TTC549 (cell line): Measurements from ENCODE around the gene PLAC1.

ENCODE experiments used
- FAIRE-seq: peaks from 2 replicates; lab custom pipeline; 2012; peaks lifted over from hg19 to GRCh38; lab: Jason Lieb, UNC

PLAC1 gene

GRCh38 chrX:134580907-134581306, 77.4 kb downstream of the PLAC1 start:
- FAIRE-seq: no peak

GRCh38 chrX:134573683-134574035, 84.6 kb downstream of the PLAC1 start:
- FAIRE-seq: no peak

DNA sequence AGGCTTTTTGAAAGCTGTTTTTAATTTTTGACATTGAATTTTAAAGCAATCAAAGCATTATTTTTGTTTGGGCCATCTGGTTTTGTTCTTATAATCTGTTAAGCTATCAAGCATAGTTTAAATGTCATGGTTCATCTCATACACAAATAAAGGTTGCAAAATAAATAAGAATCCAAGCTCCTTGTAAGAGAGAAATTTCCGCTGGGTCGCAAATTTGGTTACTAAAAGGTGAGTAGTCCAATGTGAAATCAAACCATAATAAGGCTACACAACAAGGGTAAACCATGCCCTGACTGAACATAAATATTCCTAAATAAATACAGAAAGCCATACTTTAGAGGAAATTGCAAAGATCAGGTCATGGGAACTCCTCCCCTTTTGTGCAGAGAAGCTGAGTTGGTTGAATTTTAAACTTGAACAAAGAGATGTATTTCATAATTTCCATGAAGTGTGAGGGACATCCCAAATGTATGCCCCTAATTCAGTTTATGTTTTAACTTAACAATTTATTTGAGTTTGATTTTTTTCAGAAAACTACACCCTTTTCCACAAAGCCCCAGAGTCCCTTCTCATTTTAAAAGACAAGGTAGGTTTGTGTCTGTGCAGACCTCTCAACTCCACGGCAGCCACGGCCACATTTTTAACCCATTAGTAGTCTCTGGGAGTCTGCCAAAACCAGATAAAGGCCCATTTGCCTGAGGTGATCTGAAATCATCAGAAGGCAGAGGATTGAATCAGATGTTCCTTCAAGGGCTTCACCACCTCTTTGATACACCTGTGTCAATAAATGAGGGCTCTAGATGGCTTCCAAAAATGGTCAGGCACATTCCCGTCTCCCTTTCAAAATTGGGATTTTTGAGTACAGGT, 85.2 kb downstream of the PLAC1 start:
- FAIRE-seq: no peak

DNA sequence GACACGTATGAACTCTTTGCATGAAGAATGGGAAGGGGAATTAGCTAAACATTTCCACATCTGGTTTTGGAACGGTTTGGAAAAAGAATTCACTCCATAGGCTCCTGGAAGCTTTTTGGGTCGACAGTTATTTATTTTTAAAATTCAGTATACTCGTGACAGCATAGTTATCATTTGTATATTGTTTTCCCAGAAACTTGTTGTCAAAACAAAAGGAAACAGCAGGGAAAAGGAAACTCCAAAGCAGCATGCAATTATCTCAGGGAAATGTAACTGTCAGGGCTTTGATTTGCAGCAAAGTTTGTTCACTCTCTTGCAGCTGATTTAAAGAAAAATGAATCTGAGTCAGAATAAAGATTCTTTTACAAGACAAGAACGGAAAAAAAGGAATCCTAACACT, 86.5 kb downstream of the PLAC1 start:
- no peak for FAIRE-seq

- FAIRE-seq: no peak
Observed at GRCh38 chrX:134570899-134571298, 87.4 kb downstream of the PLAC1 start.

DNA sequence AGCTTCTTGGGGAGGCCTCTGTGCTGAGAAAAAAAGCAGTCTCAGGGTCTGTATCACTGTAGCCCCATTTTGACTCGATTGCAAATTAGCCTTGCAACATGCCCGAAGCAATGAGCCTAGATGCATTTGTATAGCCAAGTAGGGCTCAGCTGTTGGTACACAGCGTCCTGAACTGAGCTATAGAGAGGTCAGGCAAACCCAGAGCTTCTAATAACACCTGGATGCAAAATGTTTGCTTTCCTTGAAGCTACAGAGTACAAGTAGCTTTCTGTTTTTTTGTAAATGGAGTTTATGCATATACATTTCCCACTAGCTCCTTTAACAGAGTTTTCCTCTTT, 87.8 kb downstream of the PLAC1 start:
- no peak for FAIRE-seq

- FAIRE-seq: no peak
Observed at GRCh38 chrX:134569306-134569705, 89.0 kb downstream of the PLAC1 start.

GRCh38 chrX:134568285-134569016, 89.8 kb downstream of the PLAC1 start:
- FAIRE-seq: no peak

DNA sequence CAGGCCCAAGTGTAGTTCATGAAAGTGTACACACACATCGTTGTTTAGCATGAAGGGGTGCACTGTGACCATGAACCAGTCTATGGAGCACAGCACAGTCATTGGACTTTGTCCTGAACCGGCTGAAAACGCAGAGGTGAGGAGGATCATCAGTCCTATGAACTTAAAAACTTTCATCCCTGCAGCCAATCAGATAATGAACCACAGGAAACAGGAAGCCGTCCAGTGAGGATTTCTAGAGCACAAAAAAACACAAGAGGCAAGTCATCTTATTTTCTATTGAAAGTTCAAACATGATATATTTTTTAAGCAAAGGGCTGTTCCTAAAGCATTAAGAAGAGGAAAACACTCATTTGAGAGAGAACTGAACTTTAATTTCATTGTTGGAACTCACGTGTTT, 91.8 kb downstream of the PLAC1 start:
- FAIRE-seq: no peak

DNA sequence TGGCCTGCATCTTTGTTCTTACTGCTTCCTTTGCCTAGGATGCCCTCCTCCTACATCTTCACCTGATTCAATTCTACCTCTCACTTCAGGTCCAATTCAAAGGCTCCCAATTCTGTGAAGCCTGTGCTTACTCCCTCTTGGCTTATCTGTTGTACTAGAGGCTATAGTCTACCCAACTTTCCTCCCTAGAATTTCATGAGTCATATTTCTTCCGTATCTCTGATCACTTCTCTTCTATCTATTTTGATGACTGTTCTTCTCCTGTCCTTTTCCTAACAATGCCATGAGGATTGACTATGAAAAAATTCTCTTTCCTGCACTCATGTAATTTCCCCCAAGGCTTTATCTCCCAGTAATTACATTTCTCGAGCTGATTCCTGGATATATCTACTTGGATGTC, 96.3 kb downstream of the PLAC1 start:
- FAIRE-seq: no peak

DNA sequence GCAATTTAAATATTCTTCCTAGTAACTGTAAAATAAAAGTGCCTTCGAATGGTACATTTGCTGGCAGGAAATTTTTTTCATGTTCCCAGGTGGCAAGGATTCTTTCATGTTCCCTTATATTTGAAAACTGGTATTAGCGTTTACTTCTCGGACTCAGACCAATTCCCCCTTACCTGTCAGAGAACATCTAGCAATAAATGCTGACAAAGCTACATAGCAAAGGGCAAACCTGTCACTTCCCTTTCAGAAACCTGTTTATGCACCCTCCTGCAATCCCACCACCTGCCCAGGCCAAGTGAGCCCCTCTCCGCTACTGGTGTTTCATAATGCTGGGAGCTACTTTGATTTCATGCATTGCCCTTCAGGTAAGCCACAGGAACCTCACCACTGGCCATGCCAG, 100.1 kb downstream of the PLAC1 start:
- no peak for FAIRE-seq

GRCh38 chrX:134554291-134554690, 104.0 kb downstream of the PLAC1 start:
- FAIRE-seq: no peak

DNA sequence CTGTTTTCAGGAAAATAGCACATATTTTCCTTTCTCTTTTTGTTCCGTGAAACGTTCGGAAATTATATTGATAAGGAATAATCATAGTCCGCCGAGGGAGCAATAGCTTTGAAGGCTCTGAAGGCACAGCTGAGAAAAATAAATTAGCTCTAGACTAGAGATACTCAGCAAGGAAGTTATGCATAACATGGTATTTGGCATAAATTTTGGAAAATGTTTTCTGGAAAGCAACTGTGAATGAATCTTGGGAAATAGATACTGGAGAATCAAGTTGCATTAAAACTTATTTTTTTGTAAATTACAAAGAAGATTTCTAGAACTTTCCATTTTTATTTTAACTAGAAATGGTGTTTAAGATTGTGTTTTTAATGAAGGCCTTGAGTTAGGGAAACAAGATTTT, 105.9 kb downstream of the PLAC1 start:
- FAIRE-seq: no peak

DNA sequence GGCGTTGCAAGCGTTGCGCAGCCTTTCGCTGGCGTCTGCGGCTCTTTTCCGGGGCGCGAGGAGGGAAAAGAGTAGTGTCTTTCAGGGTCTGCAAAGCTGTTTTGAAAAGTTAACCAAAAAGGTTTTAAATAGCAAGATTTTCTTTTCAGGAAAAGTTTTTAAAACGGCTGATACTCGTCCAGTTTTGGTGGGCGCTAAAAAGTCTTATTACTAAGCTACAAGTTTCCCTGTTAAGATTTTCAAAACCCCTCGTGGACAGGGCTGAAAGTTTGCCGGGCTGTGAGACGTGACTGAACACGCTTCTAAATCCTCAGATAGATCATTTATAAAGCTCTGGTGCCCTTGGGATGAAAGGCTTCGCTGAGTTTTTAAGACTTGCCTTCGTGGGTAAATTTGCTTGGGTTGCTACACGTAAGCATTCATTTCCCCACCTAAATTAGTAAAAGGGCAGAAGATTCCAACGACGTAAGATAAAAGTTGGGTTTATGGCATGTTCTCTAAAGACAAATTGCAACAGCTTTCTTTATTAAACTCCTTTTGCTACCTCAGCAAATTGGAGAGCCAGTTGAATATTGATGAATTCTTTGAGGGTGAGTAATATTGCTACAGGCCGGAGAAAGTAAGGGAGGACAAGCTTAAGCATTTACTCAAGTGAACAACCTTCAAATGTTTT, 106.8 kb downstream of the PLAC1 start:
- no peak for FAIRE-seq

GRCh38 chrX:134548257-134549201, 109.7 kb downstream of the PLAC1 start:
- FAIRE-seq: no peak

DNA sequence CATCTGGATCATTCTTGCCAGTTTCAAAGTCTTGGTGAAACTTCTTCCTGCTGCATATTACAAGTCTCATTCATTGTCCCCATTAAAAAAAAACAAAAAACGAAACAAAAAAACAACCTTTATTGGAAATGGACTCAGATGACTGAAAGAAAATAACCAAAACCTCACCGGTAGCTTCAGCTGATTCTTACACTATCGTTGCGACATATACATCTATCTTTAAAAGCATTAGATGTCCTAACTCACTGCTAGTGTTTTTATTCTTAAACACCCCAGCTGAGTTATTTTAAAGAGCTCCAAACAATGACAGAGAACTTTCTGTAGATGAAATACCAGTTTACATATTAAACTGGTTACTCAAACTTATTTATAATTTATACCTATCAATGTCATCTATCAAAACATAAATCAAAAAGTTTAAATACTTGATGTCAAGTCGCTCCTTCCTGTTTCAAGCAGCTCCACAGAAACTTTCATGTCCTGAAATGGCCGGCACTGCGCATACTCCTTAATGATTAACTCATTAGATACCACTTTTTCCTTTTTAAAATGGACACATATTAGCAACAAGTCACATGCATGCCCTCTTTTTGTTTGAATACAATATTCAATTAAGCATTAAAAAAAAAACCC, 111.1 kb downstream of the PLAC1 start:
- FAIRE-seq: no peak

DNA sequence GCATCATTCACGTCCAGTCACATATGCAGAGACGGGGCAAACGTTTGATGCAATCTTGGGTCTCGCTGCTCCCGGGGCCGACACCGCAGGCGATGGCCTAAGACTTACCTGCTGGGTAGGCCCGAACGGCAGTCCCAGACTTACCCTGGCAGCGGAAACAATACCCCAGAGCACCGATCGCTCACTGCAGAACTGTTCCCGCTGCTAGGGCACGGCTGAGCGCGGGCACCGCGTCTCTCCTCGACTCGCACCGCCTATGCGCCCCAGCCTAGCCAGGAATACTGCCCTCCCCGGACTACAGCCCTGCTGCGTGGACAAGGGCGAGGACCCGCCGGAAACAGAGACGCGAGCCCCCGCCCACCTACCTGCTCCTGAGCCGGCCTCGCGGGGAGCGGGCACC, 112.1 kb downstream of the PLAC1 start:
- FAIRE-seq: no peak

- FAIRE-seq: no peak
Observed at GRCh38 chrX:134545510-134545909, 112.8 kb downstream of the PLAC1 start.

- no peak for FAIRE-seq
Observed at GRCh38 chrX:134544513-134545151, 113.6 kb downstream of the PLAC1 start.

DNA sequence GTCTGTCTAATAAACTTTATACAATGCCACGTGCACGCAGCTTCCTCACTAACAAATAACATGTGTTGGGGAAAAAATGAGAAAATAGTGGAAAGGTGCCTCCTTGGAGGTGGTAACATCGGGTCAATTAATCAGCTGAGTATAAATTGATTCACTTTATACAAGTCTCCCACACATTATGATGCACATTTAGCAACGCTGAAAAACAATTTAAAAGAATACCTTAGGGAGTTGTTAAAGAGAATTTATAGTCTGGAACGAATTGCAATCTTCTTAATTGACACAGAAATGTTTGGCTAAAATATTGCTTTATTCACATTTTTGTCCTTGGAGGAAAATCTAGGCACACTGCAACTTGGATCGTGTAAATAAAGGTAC, 114.1 kb downstream of the PLAC1 start:
- FAIRE-seq: no peak

DNA sequence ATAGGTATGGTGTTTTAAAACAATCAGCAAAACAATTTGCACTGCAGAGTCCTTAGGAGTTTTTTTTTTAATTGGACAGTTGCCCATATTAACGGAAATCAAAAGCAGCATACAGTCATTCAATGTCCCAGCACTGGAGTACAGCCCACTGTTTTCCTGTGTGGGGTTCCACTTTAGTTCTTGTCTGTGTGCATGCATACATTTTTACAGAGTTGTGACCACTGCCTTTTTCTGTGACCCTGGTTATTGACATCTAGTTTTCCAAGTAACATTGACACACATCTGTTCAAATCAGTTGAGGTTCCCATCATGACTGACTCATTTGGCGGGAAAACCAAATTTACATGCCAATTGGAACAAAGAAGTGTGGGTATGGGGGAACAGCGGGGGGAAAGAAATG, 115.0 kb downstream of the PLAC1 start:
- FAIRE-seq: no peak
